ENCODE measurements around the gene EFHC1. TPM values are rescaled to one million over a fixed set of nuclear protein-coding genes. Genes with fewer than 3 reads are reported as not detected.

The EFHC1 gene
- total and polyA plus RNA-seq, 2 of the 13 experiments (the other 11 are each of a cell fraction or from before 2014, with no cell fraction given): 23.4 to 29.5 TPM

- Histone ChIP-seq H3K79me2 (ENCODE audit: insufficient read depth, low read length) (peaks cover 94% of the 10 kb centered on the region), H3K9me3 (ENCODE audit: low read length) (no peaks in the 10 kb centered on the region), H3K4me3 (replicated peaks in 1 of 3; ENCODE audit: insufficient read depth in 1 of 3, low read depth in 2 of 3, low read length in 3 of 3) (no peak overlapping the region), H3K36me3 (replicated peaks in 1 of 2; ENCODE audit: control insufficient read depth in 1 of 2, insufficient read depth in 2 of 2, low read length in 2 of 2) (peaks cover 3 to 26% of the 10 kb centered on the region in 2 experiments; a peak in 4 of 5 replicates), H4K20me1 (ENCODE audit: insufficient read depth, low read length) (peaks cover 55% of the 10 kb centered on the region), H3K27me3 (ENCODE audit: control insufficient read depth in 1 of 2, insufficient read depth in 2 of 2, low read length in 2 of 2) (no peaks in the 10 kb centered on the region), H3K9ac (ENCODE audit: insufficient read depth, low read depth, low read length) (no peak overlapping the region), H3K4me1 (ENCODE audit: insufficient read depth, low read length) (peaks cover 65% of the 10 kb centered on the region), H2AFZ (ENCODE audit: low read length) (no peak overlapping the region), H3K27ac (ENCODE audit: extremely low read length, insufficient read depth, low read length) (no peak overlapping the region), H3K4me2 (ENCODE audit: low read depth, low read length) (no peak overlapping the region)
- in situ Hi-C loops (cut with HindIII; ENCODE audit: extremely low pct_ligation_motif_present, low pct_unique_long_range_greater_than_20kb): no loop called here
- CTCF ChIA-PET (ENCODE audit: low intra/inter-chr PET ratio, low total read pairs): no interaction called here
- POLR2A ChIA-PET: interaction anchor here (1.0 to 1.4 kb wide), 2 partner anchors 16 to 38 kb away, joined by 3 to 7 read pairs; partner anchors contain the start of gene TRAM2
- ATAC-seq (peak; percentile 47; the same call in 2 of the 3 replicates), DNase-seq (ENCODE audit: low spot score) (no peak), FAIRE-seq (no peak)
- BruUV-seq (replicated peaks): no TSS peak
- intact Hi-C loops (cut with micrococcal nuclease; ENCODE audit: unreplicated experiment): no loop called here
- 69% methylated on average over 5 of the region's 5 CpGs for WGBS (ENCODE audit: low lambda C conversion rate)
- TF ChIP-seq ZNF670 (CRISPR knock-in tag; IDR thresholded peaks at IDR 0.05; ENCODE audit: borderline replicate concordance) (no peak), ZC3H4 (CRISPR knock-in tag; IDR thresholded peaks at IDR 0.05; ENCODE audit: borderline replicate concordance) (no peak), THAP7 (CRISPR knock-in tag; IDR thresholded peaks at IDR 0.05) (no peak), DPF2 (CRISPR knock-in tag; IDR thresholded peaks at IDR 0.05; ENCODE audit: borderline replicate concordance, low read depth) (no peak), RERE (CRISPR knock-in tag; IDR thresholded peaks at IDR 0.05; ENCODE audit: low read depth) (no peak), SMARCE1 (IDR thresholded peaks at IDR 0.05; ENCODE audit: borderline replicate concordance) (no peak), ZNF605 (CRISPR knock-in tag; IDR thresholded peaks at IDR 0.05) (no peak), SKIL (CRISPR knock-in tag; IDR thresholded peaks at IDR 0.05; ENCODE audit: borderline replicate concordance) (no peak), ZMYM3 (CRISPR knock-in tag; IDR thresholded peaks at IDR 0.05) (no peak), ZNF891 (CRISPR knock-in tag; IDR thresholded peaks at IDR 0.05) (no peak), HDAC6 (IDR thresholded peaks at IDR 0.05; ENCODE audit: low read depth, low read length) (no peak), ZNF460 (CRISPR knock-in tag; IDR thresholded peaks at IDR 0.05; ENCODE audit: borderline replicate concordance) (no peak), ZBTB10 (CRISPR knock-in tag; IDR thresholded peaks at IDR 0.05; ENCODE audit: borderline replicate concordance) (no peak), YEATS4 (CRISPR knock-in tag; IDR thresholded peaks at IDR 0.05; ENCODE audit: borderline replicate concordance) (no peak)
These were observed 140.3 kb downstream of the EFHC1 start for GRCh38 chr6:52560462-52560861.
